Cortex of kidney (tissue), 1 donor: Measurements from ENCODE around the gene RFC2.

Source experiments
- DNase-seq: peaks from one replicate; lab custom pipeline; 2025; lab: John Stamatoyannopoulos, UW

Gene RFC2

DNA sequence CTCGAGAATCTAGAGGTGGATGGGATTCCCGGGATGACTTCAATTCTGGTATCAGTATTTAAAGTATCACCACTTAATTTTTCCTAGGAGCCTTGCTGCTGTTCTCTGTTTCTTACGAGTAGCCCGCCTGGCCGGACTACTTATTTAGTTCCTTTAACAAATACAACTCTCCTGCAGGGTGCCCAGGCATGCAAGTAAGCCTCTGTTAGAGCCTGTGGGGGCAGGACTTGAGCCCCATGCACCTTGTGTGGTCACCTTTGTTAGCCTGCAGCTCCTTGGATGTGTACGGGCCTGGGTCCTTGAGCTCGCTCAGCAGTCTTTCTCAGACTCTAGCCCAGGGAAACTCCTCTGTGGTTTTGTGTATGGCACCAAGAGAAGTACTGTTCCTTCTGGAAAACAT lies 63.9 kb downstream of the RFC2 start:
- no peak for DNase-seq

DNA sequence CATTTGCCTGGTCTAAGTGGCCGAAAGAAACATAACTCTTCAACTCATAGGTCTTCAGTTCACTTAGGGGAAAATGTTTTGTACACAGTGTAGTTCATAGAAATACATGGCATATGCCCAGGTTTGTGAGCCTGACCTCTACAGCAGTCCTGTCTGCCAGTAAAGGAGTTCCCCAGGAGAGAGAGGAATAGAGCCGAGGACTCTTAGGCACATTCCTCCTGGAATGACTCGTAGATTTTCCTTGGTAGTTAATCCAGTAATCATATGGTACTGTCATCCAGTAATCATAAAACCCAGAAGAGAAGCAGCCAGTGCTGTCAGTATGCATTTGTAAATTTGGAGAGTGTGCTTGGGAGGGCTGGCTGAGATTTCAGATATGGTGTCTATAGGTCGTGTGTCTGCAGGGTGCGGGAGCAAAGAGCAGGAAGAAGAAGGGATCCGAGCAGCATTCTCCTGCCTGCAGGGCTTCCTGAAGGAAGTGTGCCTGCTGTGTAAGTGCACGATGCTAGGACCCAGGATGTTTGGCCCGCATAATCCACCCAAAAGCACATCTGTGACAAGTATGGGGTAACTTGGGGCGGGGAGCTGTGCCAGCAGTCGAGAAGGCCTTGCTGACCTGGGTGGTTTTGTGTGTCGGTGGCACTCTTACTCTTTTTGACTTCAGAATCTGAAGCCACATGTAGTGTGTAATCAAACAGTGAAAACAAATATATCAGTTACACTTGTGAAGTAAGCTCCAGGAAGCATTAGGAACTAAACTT lies 66.1 kb downstream of the RFC2 start:
- no peak for DNase-seq

DNA sequence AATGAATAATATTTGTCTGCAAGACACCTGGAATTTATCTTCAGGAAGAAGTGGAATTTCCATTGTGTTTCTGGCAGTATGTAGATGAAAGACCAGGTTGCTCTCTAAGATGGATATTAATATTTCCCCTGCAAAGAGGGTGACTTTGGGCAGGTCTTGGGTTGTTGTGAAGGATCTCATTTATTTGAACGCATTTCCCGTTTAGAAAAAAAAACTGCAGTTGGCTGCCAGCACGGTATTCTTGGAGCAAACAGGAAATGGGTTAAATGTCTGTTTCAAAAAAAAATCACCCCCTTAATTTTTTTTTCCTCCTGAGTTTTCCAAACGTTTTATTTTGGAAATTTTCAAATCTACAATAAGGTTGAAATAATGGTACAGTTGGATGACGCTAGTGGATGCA lies 68.6 kb downstream of the RFC2 start:
- DNase-seq, result no peak

DNA sequence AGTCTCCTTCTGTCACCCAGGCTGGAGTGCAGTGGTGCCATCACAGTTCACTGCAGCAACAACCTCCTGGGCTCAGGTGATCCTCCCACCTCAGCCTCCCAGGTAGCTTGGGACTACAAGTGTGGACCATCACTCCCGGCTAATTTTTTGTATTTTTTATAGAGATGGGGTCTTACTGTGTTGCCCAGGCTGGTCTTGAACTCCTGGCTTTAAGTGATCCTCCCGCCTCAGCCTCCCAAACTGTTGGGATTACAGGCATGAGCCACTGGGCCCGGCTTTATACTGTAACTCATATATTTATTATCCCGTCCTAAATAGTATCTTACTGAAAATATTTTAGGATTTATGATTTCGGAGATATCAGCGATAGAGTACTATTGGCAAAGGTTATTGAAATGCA lies 69.2 kb downstream of the RFC2 start:
- DNase-seq, result no peak

DNA sequence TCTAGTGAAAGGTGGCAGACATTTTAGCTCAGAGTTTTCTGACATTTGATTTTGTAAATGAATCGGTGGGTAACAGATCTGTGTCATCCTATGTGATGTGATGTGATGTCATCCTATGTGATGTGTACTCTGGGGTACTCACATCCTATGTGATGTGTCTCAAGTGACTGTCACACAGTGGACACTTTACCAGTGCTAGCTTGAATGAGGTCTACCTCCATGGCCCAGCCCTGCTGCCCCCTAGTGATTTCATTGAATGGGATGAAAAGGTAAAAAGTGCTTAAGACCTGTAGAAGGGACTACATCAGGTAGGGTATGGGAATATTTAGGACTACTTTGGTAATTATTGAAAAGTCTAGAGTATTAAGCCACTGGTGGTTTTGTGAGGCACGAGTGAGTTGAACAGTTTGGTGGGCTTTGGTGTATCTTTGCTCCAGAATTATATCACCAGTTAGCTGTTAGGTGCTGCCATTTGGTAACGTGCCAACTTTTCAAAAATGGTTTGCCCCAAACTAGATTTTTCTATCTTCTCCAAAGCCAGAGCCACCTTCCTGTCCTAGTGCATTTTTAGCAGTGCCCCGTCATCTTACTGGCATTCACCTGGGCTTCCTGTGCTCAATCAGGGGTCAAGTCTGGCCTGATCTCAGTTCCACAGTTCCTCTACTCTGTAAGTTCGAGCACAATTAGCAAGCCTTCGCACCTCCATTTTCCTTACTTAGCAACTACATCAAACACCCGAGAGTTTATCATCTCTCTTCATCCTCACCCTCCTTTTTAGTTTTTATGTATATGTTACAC lies 70.3 kb downstream of the RFC2 start:
- no peak for DNase-seq

DNA sequence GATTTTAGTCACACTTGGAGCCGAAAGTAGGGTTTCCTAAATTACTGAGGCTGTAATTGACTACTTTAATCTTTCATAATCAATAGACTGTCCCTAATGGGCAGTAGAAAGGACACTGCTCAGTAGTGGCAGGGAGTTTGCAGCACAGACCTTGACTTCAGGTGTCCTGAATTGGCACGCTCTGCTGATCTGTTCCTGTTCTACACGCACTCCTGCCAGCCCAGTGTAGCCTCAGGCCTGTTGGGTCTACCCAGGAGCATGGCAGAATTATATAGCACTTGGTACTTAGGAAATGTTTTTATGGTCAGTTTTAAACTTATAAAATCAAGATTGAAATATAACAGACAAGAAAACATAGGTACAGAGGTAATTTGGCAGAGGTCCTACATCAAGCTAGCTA lies 71.1 kb downstream of the RFC2 start:
- DNase-seq, result no peak

DNA sequence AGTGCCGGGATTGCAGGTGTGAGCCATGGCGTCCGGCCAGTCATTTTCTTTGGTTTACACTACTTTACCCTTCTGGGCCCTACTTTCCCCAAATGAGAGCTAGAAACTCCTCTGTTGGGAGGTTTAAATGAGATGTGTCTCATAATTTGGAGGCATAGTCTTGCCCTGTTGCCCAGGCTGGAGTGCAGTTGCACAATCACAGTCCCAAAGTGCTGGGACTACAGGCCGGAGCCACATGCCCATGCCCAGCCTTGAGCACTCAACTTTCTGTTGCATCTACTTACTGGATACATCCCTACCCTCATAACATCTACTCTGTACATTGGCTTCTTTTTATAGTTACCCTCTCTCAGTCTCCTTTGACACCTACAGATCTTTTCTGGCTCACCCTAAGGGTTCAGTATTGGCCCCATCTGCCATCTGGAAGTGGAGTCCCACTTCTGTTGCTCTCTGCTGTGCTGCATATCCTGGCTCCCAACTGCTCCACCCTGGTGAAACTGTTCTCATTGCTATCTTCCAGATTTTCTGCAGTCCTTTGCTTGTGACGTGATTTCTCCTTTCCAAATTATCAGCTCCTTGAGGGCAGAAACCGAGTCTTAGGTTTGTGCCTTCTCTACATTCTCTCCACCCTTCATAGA lies 71.6 kb downstream of the RFC2 start:
- DNase-seq, result no peak

DNA sequence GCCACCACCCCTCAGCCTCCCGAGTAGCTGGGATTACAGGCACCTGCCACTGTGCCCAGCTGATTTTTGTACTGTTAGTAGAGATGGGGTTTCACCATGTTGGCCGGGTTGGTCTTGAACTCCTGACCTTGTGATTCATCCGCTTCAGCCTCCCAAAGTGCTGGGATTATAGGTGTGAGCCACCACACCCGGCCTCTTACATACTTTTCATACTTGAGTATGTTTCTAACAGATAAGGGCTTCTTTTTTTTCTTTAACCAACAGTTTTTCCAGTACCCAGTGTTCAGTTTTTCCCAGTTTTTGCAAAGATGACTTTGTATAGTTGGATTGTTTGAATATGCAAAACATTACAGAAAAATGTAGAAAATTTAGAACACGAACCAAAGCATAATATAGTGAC lies 72.4 kb downstream of the RFC2 start:
- no peak for DNase-seq
